HG02973 (cell line): ENCODE data around the gene MICAL1.

ENCODE experiments used
- ATAC-seq: cut with Tn5 transposase; IDR thresholded peaks from one replicate; pipeline ENCODE4 v1.9.1; 2021; ENCODE audit warnings: moderate library complexity; ENCODE audit not compliant: unreplicated experiment

MICAL1 gene

DNA sequence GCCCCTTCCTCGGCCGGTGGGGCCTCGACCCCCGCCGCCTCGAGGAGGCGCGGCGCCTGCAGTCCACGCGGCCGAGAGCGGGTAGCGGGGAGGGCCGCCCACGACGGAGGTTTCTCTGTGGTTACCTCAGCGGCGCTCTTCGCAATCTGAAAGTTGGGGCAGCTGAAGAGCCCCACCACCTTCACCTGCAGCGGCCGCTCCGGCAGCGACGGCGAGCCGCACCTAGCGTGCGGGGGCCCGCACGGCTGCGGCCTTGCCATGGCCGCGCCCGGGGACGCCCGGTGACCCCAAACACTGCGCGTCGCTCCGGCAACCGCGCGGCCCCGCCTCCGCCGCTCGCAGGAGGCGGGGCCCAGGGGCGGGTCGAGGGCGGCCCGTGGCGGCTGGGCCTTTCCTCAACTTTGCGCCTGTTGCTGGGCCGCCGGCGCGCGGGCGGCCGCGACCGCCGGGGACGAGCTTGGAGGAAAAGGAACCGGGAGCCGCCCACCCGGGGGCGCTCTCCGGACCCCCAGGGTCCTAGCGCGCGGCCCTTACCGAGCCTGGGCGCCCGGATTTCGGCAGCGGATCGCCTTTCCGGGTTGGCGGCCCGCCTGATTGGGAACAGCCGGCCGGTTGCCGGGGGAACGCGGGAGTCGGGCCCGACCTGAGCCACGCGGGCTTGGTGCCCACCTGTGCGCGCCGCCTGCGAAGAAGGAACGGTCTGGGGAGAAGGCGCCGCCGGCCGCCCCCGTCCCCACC lies 15.1 kb downstream of the MICAL1 start, which contains the start of the genes PPIL6 and SMPD2:
PPIL6 (minus strand) TSS at position 298 of the 738 bp plus-strand sequence; CDS start at position 260, 38 bp downstream.
SMPD2 (plus strand) TSS at position 394 of the 738 bp plus-strand sequence. CDS start 398 bp downstream, outside the sequence.
- ATAC-seq, result peak; percentile 78

- no peak for ATAC-seq
These were observed 19.5 kb downstream of the MICAL1 start for GRCh38 chr6:109436041-109436440.

- no peak for ATAC-seq
These were observed 21.1 kb downstream of the MICAL1 start for GRCh38 chr6:109434456-109434855.

DNA sequence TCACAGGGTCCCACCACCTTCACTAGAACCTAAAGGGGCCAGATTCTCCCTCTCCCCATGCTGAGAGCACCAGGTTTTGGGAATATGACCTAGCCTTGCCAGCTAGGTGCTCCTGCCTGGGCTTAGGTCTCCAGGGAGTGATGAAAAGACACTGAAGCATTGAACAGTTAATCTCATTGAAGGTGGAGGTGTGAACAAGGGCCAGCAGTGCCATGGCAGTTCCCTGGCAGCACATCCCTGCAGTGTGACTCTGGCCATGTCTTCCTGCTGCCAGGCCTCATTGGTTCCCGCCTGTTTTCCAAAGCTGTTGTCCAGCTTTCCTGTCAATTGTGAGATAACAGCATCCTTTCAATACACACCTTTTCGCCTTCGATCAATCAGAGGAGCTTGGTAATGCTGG lies 26.1 kb downstream of the MICAL1 start:
- no peak for ATAC-seq

- ATAC-seq, result no peak
These were observed 26.6 kb downstream of the MICAL1 start for GRCh38 chr6:109428889-109429477.

- no peak for ATAC-seq
These were observed 30.6 kb downstream of the MICAL1 start for GRCh38 chr6:109424946-109425345.

GRCh38 chr6:109421184-109421583 lies 34.4 kb downstream of the MICAL1 start:
- ATAC-seq, result no peak

GRCh38 chr6:109420751-109421150 lies 34.8 kb downstream of the MICAL1 start:
- ATAC-seq, result no peak

DNA sequence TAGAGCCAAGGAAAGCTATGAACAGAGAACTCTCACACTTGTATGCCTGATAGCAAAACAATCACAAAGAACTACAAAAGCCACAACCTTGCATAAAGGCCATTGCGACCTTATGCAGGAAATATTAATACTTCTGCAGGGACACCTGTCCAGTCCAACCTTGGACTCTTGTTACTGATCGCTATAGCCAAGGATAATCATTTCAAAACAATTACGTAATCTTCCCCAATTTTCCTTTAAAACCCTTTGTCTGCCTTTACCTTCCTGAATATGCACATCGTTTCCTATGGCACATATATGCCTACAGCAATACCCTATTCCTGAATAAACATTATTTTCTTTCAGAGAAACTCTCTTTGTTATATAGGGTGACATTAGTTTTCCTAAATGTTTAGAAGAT lies 37.9 kb downstream of the MICAL1 start:
- no peak for ATAC-seq

DNA sequence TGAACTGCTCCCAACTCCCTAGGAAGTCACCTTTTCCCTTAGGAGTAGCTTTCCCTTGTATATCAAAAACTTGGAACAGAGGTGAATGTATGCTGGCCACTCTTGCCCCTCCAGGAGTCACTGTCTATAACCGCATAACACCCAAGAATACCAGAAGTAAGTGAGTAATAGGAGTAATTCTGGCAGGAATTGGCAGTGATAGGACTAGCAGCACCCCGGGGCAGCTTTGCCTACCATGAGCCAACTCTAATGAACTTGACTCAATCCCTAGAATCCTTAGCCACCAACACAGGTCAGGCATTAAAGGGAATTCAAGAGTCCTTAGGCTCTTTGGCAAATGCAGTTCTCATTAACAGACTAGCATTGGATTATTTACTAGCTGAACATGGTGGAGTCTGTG lies 44.5 kb downstream of the MICAL1 start:
- no peak for ATAC-seq

DNA sequence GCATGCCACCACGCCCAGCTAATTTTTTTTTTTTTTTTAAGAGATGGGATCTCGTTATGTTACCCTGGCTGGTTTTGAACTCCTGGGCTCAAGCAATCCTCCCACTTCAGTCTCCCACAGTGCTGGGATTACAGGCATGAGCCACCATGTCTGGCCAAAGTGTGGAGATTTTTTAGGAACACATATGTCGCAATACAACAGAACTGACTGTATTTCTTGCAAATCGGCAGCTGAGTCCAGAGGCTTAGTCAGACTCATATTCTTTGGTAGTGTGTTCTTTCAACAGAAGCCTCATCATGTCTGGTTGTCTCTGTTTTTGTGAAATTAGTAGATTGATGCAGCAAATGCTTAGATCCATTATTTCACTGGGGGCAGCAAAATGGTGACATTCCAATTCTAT lies 49.4 kb downstream of the MICAL1 start:
- ATAC-seq, result no peak

GRCh38 chr6:109397020-109397419 lies 58.6 kb downstream of the MICAL1 start:
- no peak for ATAC-seq

DNA sequence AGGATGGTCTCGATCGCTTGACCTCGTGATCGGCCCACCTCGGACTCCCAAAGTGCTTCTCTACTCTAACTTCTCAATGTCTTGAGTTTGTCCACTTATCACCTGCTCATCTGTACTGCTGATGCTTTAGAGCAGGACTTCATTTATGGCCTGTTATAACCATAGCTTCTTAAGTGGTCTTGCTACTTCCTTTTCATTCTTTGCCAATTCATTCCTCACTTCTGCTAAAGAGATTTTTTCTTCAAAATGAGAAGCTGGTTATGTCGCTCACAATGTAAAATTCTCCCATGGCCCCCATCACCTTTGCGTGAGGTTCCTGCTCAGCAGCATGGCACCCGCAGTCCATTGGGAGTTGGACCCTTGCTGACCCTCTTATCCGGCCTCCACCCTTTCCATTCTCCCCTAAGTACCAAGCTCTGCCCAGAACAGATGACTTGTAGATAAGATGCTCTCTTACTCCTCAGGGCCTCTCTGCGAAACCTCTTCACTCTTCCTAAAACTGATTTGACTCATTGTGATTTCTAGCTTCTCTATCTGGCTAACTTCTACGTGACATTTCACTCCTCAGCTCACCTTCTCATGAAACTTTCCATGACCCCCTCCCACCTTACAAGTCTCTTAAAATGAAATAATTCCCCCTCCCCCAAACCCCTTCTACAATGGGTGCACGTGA lies 59.4 kb downstream of the MICAL1 start:
- no peak for ATAC-seq
